Small intestine (tissue), 4 donors: ENCODE results near the gene OR3A1. TPM values are rescaled to one million over a fixed set of nuclear protein-coding genes. Genes with fewer than 3 reads are reported as not detected.

Source experiments
- polyA plus RNA-seq, 4 donors: library from polyadenylated mRNA; stranded (reverse) in 3 of 4; unstranded in 1 of 4; fragments of 200-250 nt in 3 of 4; fragments of 120-200 nt in 1 of 4; gene quantifications; one replicate each; pipeline versions ENCODE4 v1.2.1 to v1.2.3, GENCODE V29; 2013
- donor health status: healthy with polysubstance abuse.
- donor health status: Bipolar disorder and iron deficiency.
- donor health status: healthy.

The OR3A1 gene
- polyA plus RNA-seq, 4 donors = not detected

Other genes starting within 250 kb of the OR3A1 start
- under 1 TPM in 1 of 4 donors, not detected in 3; 0.81 TPM for gene OR1D5, start 234.8 kb downstream of the OR3A1 start, polyA plus RNA-seq
- gene OR1D2, start 193.9 kb downstream of the OR3A1 start, polyA plus RNA-seq = not detected
- not detected for gene OR1G1, start 170.8 kb downstream of the OR3A1 start, polyA plus RNA-seq
- not detected for gene OR1A2, start 100.8 kb downstream of the OR3A1 start, polyA plus RNA-seq
- not detected for gene OR1A1, start 90.7 kb downstream of the OR3A1 start, polyA plus RNA-seq
- gene OR3A2, start 87.9 kb upstream of the OR3A1 start, polyA plus RNA-seq = under 1 TPM in 1 of 4 donors, not detected in 3; 0.16 TPM
- not detected for gene OR1E1, start 100.0 kb upstream of the OR3A1 start, polyA plus RNA-seq
- gene OR3A3, start 113.0 kb upstream of the OR3A1 start, polyA plus RNA-seq = not detected
- not detected for gene OR1E2, start 135.5 kb upstream of the OR3A1 start, polyA plus RNA-seq
- under 1 TPM in 1 of 4 donors, not detected in 3; 0.12 TPM for gene SPATA22, start 173.5 kb upstream of the OR3A1 start, polyA plus RNA-seq
- gene ASPA, start 177.6 kb upstream of the OR3A1 start, polyA plus RNA-seq = 1 to 10 TPM; 1.9 to 8.1 (median 3.8) TPM